BE2C (cell line): Measurements from ENCODE around the gene HCK.

Experiments
- DNase-seq: peaks from one replicate; pipeline ENCODE4 v3.0.0-alpha.2; 2020
- H3K27me3 ChIP-seq: fragments of 250-450 bp; sonication (Bioruptor Pico); 2 replicates; pipeline ENCODE4 v1.5.1; 2020; ENCODE audit warnings: mild to moderate bottlenecking
- H3K36me3 ChIP-seq: fragments of 250-450 bp; sonication (Bioruptor Pico); 2 replicates; pipeline ENCODE4 v1.5.1; 2020; ENCODE audit warnings: mild to moderate bottlenecking
- H3K4me1 ChIP-seq: fragments of 250-450 bp; sonication (Bioruptor Pico); 2 replicates; pipeline ENCODE4 v1.5.1; 2020
- H3K4me3 ChIP-seq: 2 replicates; pipeline ENCODE4 v1.5.1; 2011; ENCODE audit warnings: low read depth, low read length
- H3K9me3 ChIP-seq: fragments of 250-450 bp; sonication (Bioruptor Pico); 2 replicates; pipeline ENCODE4 v1.5.1; 2020
- CTCF ChIP-seq: IDR thresholded peaks from 2 replicates; pipeline ENCODE4 v1.5.1; 2012; ENCODE audit warnings: mild to moderate bottlenecking, low read depth, low read length

Gene HCK

DNA sequence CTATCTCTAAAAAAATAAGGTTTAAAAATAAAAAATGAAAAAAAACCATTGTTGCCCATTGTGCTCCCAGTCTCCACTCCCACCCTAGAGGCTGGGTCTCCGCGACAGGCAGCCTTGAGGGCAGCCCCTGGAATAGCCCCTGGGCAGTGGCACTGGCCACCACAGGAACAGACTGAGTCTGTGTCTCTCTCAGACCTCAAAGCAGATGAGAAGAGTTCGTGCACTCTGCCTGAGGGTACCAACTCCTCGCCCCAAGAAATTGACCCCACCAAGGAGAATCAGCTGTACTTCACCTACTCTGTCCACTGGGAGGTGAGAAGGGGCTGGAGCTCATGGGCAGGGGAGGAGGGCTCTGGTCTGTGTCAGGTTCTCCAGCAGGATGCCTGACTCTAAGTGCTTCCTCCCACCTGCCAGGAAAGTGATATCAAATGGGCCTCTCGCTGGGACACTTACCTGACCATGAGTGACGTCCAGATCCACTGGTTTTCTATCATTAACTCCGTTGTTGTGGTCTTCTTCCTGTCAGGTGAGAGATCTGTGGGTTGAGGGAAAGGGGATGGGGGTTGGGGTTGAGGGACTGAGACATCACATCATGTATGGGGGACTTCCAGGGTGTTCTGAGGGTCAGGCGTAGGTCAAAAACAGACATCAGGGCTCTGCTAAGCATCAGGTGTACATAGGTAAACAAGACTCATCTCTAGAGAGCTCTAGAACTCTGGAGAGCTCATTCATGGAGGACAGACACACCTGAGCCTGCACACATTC is 93.0 kb downstream of the HCK start:
- H3K4me3 ChIP-seq = no peak overlapping the region
- no peak for DNase-seq
- no peak for TF ChIP-seq CTCF
- H3K36me3 ChIP-seq = peaks cover 86% of the 10 kb centered on the region
- H3K4me1 ChIP-seq = no peaks in the 10 kb centered on the region
- H3K9me3 ChIP-seq = no peaks in the 10 kb centered on the region
- no peaks in the 10 kb centered on the region for H3K27me3 ChIP-seq

GRCh38 chr20:32149566-32150170 is 97.6 kb downstream of the HCK start:
- Histone ChIP-seq H3K9me3 (no peaks in the 10 kb centered on the region), H3K36me3 (peaks cover 76% of the 10 kb centered on the region)
- TF ChIP-seq CTCF = no peak

GRCh38 chr20:32150291-32150848 is 98.3 kb downstream of the HCK start:
- no peak overlapping the region for H3K4me3 ChIP-seq
- no peaks in the 10 kb centered on the region for H3K27me3 ChIP-seq
- peaks cover 71% of the 10 kb centered on the region for H3K36me3 ChIP-seq
- H3K4me1 ChIP-seq = no peaks in the 10 kb centered on the region
- H3K9me3 ChIP-seq = no peaks in the 10 kb centered on the region
- TF ChIP-seq CTCF = no peak
- no peak for DNase-seq

More at GRCh38 chr20:32149566-32150170, 97.6 kb downstream of the HCK start:
- no peak for DNase-seq
- H3K27me3 ChIP-seq = no peaks in the 10 kb centered on the region
- no peak overlapping the region for H3K4me3 ChIP-seq
- H3K4me1 ChIP-seq = no peaks in the 10 kb centered on the region
